ENCODE results near the gene ESF1. TPM values are rescaled to one million over a fixed set of nuclear protein-coding genes. Genes with fewer than 3 reads are reported as not detected.

ESF1 gene
- total and polyA plus RNA-seq, 8 donors: 11.3 to 32.4 (median 26.0) TPM

- Histone ChIP-seq H3K36me3 (peaks cover 0 to 94% of the 10 kb centered on the region in 2 donors), H3K27ac (no peak overlapping the region), H3K4me1 (peaks cover 0 to 4% of the 10 kb centered on the region in 2 donors), H3K27me3 (no peaks in the 10 kb centered on the region), H3K4me3 (no peak overlapping the region), H3K9me3 (no peaks in the 10 kb centered on the region)
- ATAC-seq: peak; percentile 56
- intact Hi-C loops (cut with DNase I): no loop called here
- DNase-seq: no peak
- TF ChIP-seq, protein P1, sequence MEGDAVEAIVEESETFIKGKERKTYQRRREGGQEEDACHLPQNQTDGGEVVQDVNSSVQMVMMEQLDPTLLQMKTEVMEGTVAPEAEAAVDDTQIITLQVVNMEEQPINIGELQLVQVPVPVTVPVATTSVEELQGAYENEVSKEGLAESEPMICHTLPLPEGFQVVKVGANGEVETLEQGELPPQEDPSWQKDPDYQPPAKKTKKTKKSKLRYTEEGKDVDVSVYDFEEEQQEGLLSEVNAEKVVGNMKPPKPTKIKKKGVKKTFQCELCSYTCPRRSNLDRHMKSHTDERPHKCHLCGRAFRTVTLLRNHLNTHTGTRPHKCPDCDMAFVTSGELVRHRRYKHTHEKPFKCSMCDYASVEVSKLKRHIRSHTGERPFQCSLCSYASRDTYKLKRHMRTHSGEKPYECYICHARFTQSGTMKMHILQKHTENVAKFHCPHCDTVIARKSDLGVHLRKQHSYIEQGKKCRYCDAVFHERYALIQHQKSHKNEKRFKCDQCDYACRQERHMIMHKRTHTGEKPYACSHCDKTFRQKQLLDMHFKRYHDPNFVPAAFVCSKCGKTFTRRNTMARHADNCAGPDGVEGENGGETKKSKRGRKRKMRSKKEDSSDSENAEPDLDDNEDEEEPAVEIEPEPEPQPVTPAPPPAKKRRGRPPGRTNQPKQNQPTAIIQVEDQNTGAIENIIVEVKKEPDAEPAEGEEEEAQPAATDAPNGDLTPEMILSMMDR (IDR thresholded peaks at IDR 0.05): no peak
These were observed 24.7 kb upstream of the ESF1 start for GRCh38 chr20:13809373-13809772.

DNA sequence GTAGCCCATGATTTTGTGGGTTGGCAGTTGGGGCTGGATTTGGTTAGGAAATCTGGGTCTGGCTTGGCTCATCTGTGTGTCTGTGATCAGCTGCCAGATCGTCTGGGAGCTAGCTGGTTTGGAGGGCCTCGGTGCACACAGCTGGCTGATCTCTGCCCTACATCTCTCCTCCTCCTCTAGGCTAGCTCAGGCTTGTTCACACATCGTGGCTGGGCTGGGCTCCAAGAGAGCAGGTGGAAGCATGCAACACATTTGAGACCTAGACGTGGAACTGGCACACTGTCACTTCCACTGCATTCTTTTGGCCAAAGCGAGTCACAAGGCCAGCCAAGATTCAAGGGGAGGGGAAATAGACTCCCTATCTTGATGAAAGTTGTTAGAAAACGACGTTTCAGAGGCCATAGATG, 16.0 kb upstream of the ESF1 start:
- Histone ChIP-seq H3K36me3 (peaks cover 0 to 95% of the 10 kb centered on the region in 2 donors), H3K4me3 (no peak overlapping the region), H3K27me3 (no peaks in the 10 kb centered on the region), H3K4me1 (peaks cover 0 to 4% of the 10 kb centered on the region in 2 donors), H3K27ac (no peak overlapping the region), H3K9me3 (no peaks in the 10 kb centered on the region)
- TF ChIP-seq, protein P1 (IDR thresholded peaks at IDR 0.05): no peak
- intact Hi-C loops (cut with DNase I): no loop called here
- ATAC-seq (peak; percentile 96), DNase-seq (peak in 3 of 4 donors; percentile 52 to 80 (median 78))

DNA sequence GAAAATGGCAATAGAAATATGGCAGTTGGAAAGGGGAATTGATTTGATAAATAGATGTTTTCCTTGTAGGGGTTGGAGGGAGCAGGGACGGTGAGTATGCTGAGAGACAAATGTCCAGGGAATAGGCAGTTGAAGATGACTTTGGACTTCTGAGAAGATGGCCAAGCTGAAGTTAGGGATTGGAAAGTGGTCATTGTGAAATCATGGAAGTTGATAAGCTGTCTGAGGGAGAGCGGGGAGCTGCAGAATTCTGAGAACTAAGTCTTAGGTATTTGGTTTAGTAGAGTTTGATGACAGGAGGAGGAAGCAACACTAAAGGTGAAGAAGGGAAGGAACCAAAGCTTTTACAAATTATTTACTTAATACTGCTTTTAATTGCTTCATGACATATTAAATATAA, 15.3 kb upstream of the ESF1 start:
- ATAC-seq (no peak), DNase-seq (no peak)
- TF ChIP-seq, protein P1 (IDR thresholded peaks at IDR 0.05): no peak
- Histone ChIP-seq H3K4me1 (peaks cover 0 to 4% of the 10 kb centered on the region in 2 donors), H3K4me3 (no peak overlapping the region), H3K27ac (no peak overlapping the region), H3K9me3 (no peaks in the 10 kb centered on the region), H3K36me3 (peaks cover 0 to 98% of the 10 kb centered on the region in 2 donors), H3K27me3 (no peaks in the 10 kb centered on the region)
- intact Hi-C loops (cut with DNase I): no loop called here

GRCh38 chr20:13799040-13799439, 14.3 kb upstream of the ESF1 start:
- ATAC-seq (no peak), DNase-seq (no peak)
- H3K9me3 ChIP-seq: no peaks in the 10 kb centered on the region
- no peaks in the 10 kb centered on the region for H3K27me3 ChIP-seq
- TF ChIP-seq, protein P1 (IDR thresholded peaks at IDR 0.05): no peak
- H3K36me3 ChIP-seq: peaks cover 0 to 98% of the 10 kb centered on the region in 2 donors
- no peak overlapping the region for H3K4me3 ChIP-seq
- no peak overlapping the region for H3K27ac ChIP-seq
- peaks cover 0 to 4% of the 10 kb centered on the region in 2 donors for H3K4me1 ChIP-seq
- intact Hi-C loops (cut with DNase I): no loop called here

DNA sequence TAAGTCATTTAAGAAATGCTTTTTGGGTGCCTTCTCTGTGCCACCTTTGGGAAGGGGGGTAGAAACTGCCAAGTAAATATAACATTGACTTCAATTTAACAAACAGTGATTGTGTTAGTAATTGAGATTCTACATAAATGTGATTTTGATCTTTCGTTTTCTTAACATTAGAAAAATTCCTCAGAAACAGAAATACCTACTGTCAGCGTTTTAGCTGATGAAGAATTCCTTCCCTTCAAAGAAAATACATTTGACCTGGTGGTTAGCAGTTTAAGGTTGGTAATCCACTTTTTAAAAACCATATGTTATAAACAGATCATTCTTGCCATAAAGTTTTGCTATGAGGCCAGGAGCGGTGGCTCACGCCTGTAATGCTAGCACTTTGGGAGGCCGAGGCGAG, 9.9 kb upstream of the ESF1 start:
- Histone ChIP-seq H3K27me3 (no peaks in the 10 kb centered on the region), H3K4me3 (no peak overlapping the region), H3K27ac (no peak overlapping the region), H3K36me3 (peaks cover 0 to 96% of the 10 kb centered on the region in 2 donors), H3K9me3 (no peaks in the 10 kb centered on the region), H3K4me1 (no peaks in the 10 kb centered on the region)
- intact Hi-C loops (cut with DNase I): no loop called here
- no peak for ATAC-seq
- TF ChIP-seq, protein P1 (IDR thresholded peaks at IDR 0.05): no peak
- DNase-seq: no peak
